NCI-H1694 treated with DMSO at 0.1 percent for 48 hours (cell line): ENCODE measurements around the gene ADCYAP1R1.

Experiments used
- DNase-seq: peaks from one replicate; lab custom pipeline; 2025; lab: John Stamatoyannopoulos, UW

Gene ADCYAP1R1

DNA sequence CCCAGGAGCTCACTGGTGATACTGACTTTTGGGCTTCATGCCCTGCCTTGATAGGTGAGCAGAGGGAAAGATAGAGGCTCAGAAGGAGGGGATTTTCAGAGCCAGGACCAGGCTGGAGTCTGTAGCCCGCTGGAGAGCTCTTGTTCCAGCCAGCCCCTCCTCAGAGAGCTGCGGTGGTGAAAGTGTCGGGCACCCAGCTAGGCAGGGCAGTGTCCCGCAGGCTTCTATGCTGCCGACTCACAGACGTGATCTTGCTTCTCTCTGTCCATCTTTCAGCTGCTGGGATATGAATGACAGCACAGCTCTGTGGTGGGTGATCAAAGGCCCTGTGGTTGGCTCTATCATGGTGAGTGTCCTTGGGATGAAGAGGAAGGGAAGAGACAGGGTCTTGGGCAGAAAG, 35.2 kb downstream of the ADCYAP1R1 start:
- DNase-seq, result no peak

DNA sequence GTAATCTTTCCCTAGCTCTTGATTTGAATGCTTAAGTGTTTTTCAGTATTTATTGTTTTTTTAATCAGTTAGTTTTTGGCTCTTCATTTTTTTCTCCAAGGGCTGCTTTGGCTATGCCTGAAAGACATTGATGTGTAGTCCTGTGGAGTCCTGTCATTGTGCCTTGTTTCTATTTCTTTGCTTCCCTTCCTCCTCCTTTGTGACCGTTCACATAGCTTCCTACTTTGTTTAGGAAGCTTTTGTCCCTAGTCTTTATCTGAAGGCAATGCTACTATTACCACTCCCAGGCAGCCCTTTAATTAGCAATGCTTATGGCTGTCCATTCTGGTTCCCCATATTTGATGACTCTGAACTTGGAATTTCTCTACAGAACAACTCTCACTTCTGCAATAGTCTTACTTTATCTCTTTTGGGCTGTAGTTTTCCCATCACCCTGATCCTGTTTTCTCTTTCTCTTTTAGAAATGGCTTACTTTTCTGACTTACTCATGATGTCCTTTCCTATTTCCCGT, 39.9 kb downstream of the ADCYAP1R1 start:
- no peak for DNase-seq

DNA sequence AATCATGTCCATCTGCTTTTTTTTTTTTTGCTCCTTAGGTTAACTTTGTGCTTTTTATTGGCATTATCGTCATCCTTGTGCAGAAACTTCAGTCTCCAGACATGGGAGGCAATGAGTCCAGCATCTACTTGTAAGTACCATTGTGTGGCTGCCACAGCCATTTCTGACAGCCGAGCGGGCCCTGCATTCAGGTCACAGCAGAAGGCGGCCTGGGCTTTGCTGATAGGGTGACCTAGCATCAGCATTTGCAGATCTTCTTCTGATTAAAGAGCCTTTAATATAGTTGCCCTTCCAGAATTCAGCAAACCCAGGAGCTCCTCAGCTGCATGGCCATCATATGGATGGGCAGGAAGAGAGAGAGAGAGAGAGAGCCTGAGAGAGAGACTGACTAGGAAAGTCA, 40.5 kb downstream of the ADCYAP1R1 start:
- DNase-seq, result no peak

DNA sequence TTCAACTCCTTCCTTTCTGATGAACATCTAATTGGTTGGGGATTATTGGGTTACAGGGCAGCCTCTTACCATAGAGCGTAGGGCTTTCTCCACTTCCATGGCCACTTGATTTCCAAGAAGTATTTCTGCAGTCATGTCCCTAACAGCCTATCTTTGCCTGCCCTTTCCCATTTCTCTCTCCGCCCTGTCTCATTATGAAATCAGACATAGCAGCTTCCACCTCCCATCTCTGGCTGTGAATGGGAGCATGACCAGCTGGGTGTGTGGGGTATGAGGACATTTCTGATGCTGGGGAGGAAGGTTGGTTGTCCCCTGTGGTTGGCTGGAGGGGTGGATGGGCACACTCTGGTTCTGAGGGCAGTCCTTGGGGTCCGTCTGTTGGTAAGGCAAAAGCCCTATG, 41.2 kb downstream of the ADCYAP1R1 start:
- DNase-seq, result no peak

DNA sequence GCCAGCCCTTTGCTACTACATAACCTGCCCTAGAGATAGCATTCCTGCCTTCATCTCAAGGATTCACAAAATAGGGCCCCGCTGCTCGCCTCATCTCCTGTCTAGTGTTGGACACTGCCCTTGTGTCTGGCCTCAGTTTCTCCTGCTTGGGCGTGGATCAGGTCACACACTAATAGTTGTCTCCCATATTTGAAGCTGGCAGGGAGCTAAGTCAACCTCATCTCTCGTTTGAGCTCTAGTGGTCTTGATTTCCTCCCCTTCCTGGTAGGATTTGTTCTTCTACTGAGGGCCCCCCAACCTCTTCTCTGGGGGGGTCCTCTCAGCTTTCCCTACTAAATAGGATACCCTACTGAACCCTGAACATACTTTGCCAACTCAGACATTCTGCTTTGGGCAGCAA, 42.2 kb downstream of the ADCYAP1R1 start:
- DNase-seq, result no peak

DNA sequence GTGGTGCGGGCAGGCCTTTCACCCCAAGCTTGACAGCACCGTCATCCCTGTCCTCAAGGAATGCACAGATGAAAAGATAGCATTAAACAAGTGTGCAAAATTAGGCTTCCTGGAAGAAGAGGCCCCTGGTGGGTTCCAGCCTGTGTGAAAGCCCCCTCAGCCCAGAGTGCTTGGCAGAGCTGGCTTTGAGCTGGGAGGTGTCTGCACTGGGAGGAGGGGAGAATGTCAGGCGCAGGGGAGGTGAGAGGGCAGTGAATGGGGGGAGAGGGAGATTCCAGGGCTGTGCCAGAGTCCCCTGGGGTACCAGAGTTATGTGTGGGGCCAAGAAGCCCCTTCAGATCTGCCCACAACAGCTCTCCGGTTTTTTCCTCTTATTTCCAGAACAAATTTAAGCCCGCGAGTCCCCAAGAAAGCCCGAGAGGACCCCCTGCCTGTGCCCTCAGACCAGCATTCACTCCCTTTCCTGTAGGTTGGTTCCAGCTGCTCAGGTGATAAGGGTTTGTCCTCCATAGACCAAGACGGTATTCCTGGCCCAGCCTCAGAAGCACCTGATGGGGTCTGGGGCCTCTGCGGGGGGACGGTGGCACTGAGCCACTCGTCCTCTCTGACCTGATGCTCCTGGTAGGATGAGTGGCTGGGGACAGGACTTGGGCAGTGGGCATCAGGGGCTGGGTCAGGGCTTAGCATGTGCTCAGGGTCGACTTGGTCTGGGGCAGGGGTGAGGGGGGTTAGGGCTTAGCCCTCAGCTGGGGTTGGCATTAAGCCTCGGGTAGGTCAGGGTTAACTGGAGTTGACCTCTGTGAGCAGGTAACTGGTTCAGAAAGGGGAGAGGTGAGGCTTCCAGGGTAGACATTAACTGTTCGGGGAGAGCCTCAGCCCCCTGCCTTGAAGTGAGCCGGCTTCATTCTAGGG, 43.4 kb downstream of the ADCYAP1R1 start:
- DNase-seq, result no peak

DNA sequence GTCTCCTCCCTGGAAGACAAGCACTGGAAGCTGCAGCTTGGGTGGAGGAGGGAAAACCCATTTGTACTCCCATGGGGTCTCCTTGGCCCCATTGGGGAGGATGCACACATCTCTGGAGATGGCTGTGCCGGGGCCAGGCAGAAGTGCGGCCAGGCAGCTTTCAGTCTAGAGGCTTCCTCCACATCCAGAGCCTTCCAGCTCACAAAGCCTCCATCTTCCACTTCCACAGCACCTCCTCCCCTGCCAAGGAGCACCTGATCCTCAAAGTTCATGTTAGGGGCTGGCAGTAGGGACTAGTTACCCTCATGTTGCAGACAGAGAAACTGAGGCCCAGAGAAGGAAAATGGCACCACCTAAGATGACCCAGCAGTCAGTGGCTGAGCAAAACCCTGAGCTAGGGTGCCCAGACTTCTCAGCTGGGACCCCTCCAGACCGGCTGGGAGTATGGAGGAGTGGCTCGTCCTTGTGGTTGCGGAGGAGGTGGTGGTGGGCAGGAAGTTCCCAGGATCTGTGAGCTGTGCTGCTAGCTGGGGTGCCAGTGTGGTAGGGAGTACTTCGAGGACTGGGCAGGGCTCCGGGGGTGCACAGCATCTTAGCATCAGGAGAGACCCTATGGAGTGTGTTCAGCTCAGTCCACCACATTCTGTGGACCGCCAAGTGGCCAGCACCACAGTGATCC, 44.2 kb downstream of the ADCYAP1R1 start:
- no peak for DNase-seq

DNA sequence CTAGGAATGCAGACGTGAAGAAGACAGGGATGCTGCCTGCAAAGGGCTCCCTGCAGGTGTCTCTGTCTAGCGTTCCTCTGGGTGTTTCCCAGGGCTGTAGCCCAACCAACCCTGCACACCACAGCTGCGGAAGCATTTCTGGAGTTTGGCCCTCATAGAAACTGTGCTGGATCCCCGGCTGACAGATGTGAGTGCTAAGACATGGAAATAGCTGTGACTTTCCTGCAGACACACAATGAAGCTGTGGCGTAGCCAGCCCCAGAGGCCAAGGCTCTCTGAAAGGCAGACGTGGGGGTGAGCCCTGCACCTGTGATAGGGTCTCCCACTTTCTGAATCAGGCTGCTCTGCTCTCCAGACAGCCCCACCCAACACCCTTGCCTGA, 44.8 kb downstream of the ADCYAP1R1 start:
- DNase-seq, result no peak

DNA sequence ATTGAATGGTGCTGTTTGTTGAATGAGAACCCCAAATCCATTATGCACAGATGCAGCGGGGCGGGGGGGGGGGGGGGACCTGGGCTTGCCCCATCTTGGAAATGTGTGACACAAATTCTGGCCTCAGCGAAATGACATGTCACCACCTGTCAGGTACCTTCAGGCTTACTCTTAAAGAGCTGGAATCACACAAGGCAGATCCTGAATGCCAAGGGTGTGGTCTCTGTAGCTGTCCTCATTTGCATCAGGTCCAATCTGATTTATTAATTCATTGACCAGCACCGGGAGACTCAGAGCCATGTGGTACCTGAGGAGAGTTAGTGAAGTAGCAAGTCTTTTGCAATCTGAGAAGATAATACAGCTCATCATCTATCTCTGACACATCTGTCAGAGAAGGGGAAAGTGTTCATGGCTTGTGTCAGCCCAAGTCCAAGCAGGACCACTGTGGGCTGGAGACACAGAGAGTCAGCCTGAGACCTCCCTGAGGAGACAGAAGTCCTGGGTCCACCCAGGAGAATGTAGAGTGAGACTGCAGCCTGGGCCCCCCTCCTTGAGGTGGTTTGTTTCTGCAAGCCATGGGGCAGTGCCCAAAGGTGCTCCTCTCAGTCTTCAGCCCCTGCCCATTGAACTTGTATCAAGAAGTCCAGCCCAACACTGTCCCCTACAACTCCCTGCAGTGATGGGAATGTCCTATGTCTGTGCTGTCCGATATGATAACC, 46.7 kb downstream of the ADCYAP1R1 start:
- no peak for DNase-seq

DNA sequence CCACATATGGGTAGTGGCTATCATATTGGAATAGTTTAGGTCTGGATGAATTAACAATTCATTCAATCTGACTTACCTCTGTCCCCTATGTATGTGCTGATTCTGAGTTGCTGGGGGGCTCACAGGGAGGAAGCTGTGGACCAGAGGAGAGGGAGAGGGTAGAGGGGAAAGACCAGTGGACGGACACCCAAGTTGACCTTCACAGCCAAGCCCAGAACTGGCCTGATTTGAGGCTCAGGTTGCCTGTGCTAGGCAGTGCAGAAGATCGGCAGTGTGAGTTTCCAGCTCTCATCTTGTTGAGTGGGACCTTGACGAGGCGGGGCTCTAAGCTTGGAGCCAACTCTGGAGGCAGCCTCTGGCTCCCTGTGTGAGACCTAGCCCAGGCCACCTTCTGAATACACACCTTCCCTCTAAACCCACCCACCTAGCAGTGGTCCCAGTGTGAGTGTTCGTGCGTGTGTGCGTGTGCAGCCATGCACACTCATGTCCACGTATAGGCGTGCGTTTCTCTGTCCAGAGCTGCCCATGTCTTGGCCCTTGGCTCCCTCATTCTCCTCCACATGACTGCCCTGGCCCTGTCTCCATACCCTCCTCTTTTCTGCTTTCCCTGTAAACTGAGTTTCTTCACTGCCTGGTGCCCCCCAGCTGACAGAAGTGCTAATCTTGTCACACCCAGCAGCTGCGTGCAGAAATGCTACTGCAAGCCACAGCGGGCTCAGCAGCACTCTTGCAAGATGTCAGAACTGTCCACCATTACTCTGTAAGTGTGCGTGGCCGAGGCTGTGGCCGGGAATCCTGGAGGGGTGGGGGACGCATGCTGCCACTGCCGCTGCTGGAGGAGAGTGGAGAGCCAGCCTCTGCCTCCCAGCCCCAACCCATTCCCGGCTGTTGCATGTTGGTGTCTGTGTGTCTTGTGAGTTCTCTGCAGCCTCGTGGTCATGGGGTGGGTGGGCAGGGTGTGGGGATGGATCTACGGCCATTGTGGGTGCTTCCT, 47.6 kb downstream of the ADCYAP1R1 start:
- no peak for DNase-seq

DNA sequence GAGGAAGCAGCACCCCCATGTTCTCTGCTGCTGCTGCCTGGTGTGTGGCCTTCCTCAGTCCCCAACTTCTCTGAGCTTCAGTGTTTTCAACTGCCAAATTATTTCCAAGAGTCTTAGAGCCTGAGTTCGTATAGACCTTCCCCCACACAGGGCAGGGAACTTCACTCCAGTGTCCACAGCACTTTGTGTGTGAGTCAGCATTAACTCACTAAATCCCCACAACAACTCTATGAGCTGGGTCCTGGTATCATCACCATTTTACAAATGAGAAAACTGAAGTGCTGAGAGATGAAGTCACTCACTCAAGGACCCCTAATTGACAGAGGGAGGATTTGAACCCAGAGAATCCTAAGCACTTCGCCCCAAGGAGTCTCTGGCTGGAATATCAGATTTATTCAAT, 48.3 kb downstream of the ADCYAP1R1 start:
- no peak for DNase-seq

DNA sequence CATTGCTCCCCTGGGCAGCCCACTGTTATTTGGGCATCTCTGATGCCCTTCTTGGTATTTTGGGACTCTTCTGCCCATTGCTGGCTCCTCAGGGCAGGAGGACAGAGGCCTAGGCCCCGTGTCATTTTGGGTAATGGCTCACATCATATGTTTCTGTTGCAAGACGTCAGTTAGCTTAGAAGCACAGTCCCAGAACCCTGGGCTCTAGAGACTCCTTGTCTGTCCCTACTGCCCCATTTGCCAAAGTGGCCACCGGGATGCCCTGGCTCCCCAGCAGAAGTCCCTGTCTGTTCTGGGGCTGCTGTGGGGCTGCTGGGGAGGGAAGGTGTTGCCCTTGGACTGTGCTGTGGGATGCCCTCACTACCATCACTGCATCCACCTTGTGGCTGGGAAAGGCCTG, 48.8 kb downstream of the ADCYAP1R1 start:
- no peak for DNase-seq

DNA sequence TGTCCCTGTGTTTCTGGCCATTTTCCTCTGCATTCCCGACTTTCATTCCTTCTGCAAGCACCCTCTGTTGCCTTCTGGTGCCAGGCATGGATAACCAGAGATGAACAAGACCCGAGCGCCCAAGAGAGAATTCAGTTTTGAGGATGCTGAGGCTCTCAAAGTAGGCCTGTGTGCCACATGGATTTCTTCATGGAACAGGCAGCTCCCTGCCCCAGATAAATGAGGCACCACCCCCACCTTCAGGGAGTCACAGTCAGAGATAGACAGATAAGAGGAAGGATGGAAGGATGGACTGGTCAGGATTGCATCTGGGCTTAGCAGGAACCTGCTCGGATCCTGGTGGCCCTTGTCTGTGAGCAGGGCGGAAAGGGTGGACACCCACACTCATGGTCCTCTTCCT, 49.4 kb downstream of the ADCYAP1R1 start:
- no peak for DNase-seq

DNA sequence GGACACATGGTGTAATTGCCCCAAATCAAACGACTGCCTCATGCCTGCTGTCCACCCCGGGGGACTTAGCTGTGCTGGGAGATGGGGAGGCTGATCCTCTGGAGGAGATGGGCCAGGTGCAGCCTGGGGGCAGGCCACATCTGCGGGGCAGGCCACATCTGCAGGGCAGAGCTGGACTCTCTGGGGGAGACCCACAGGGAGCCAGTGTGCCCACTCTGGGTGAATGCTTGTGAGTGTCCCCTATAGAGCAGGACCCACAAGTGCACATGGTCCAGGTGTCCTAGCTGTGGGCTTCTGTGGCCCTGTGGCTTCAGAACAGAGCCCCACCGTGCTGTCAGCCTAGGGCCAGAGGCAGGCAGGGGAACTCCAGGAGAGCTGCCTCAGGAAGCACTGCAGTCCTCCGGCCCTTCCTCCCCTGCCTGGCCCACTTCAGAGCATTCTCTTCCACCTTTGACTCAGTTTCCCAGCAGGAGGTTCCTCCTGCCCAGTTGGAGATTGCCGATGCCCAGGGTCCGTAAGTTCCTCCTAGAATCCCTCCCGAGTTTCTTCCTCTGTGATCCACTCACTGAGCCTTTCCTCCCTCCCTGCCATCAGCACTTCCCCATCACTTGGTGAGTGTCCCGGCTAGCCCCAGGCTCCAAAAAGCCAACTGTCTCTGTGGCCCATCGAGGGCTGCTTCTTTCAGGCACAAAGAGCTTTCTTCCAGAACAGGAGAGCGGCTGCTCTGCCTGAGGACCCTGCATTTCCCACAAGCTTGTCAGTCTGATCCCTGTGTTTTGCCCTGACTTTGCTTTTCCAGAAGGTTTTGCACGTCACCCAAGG, 50.3 kb downstream of the ADCYAP1R1 start:
- DNase-seq, result no peak

DNA sequence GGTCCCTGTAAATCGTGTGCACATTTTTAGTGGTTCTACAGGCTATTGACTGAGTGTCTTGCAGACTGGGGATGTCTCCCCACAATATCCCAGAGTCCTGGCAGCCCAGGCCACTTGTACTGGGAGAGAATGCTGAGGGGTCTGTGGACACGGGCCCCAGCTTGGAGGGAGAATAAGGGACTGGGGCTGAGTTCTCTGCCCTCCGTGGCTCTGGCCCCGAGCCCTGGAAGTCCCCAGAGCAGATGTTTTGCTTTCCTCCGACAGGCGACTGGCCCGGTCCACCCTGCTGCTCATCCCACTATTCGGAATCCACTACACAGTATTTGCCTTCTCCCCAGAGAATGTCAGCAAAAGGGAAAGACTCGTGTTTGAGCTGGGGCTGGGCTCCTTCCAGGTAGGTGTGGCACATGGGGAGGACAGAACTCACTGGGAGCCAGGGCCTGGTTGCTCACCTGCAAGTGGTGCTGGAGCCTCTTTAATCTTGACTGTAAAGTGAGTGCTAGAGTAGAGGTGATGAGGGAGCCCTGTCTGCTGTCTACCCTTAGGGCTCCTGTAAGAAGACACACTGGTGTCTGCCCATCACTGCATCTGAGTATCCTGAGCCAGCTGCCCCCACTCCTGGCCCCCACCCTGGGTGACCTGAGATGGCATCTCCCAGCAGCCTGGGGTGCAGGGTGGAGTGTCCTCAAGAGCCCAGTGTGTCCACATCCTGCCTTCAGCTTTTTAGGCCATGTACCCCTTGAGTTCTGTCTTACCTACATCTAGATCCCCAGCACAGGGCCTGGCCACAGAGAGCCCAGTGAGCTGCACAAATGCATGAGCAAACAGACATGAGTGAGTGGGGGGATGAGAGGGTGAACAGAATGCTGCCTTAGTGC, 51.1 kb downstream of the ADCYAP1R1 start:
- DNase-seq, result no peak

DNA sequence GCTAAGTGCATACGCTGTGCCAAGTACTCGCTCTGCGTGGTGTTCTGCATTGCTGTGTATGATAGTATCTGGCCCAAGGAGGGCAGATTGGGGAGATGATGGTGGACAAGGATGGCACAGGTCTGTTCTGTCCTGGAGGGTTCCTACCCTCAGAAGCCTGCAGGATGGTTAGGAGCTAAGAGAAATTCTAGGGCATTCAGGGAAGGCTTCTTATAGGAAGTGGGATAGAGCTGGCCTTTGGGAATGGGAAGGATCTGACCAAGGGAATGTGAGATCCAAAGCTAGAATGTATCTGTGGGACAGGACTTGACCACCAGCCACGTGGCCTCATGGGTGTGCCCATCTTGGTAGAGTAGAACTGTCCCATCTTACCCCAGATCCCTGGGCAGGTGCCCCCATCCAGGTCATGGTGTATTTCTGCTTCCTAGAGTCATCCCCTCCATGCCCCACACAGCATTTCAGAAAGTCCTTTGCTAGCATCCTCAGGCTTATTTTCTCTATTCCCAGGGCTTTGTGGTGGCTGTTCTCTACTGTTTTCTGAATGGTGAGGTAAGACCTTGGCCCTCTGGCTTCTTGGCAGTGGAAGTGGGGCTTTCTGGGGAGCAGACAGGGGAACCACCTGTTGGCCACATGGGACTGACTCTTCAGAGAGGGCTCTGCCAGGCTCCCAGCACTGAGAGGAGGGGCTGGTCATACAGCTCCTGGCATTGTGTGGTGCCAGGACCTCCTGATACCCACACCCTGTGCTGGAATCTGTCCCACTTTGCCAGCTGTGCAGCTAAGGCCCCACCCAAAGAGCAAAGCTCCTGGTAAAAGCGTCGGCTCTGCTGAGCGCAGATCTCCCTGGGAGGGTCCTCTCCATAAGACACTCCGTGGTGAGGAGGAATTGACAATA, 52.5 kb downstream of the ADCYAP1R1 start:
- no peak for DNase-seq

DNA sequence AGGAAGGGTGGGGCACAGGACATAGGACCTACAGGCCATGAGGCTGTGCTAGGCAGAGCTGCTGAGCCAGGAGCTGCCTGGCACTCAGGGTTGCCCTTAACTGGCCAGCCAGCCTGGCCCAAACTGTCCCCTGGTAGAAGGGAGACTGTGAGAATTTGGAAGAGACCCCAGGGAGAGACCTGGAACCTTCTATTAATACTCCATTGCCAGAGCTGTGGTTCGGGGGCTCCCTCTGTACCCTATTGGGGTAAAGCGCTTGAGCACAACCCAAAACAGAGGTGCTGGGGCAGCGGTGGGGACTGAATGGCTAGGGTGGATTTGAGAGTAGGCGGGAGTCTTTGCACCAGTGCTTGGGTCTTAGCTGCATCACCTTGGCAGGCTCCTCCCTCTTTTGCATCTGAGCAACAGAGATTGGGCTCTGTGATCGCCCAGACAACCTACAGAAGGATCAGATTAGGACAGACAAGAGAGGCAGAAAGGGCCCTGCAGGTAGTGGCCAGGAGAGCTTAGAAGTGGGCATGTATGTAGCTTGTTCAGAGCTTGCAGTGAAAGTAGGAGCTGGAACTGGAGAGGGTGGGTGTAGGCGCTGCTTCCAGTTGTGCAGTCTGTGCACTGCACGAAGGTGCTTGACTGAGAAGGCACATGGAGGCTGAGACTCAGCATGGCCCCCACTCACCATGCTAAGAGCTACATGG, 53.3 kb downstream of the ADCYAP1R1 start:
- DNase-seq, result no peak
